ENCODE data around the gene METAP1. TPM values are rescaled to one million over a fixed set of nuclear protein-coding genes. Genes with fewer than 3 reads are reported as not detected.
"Not testable (repeated sequence)": the region's sequence is repeated elsewhere in the genome, so short reads cannot be mapped to it uniquely, and the experiment has no call there.

METAP1 gene
- total RNA-seq, 1 experiment from 2014 or later: 72.2 TPM

DNA sequence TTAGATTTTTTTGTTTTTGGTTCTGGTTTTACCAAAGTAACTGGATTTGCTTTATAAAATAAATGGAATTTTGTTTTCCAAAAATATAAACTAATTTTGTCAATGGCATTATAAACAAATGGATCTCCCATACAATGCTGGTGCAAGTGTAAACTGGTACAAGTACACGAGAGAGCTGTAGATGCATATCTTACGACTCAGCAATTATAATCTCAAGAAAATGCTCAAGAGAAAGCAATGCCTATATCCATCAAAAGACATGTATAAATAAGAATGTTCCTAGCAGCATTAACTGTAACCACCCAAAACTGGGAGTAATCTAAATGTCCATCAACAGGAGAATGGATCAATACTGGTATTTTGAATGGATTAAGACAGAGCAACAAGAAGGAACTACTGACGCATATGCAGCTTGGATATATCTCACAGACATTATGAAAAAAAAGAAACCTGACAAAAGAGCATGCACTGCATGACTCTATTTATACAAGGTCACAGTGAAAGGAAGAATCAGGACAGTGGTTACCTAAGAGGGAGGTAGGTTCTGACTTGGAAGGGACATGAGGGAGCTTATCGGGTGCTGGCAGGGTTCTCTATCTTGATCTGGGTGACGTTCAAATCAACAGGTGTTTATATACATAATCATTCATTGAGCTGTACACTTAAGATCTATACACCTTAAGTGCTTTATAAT is 83.6 kb downstream of the METAP1 start:
- DNase-seq (ENCODE audit: low spot score): no peak
- POLR2A ChIA-PET (ENCODE audit: low non-redundant PET): no interaction called here
- Histone ChIP-seq H3K4me1 (ENCODE audit: insufficient read depth, low read length, poor library complexity, severe bottlenecking) (no peaks in the 10 kb centered on the region), H3K27ac (ENCODE audit: low read depth, low read length, poor library complexity, severe bottlenecking) (no peak overlapping the region), H3K9me3 (ENCODE audit: low read depth, low read length, poor library complexity, severe bottlenecking) (no peaks in the 10 kb centered on the region), H3K4me3 (ENCODE audit: low read depth, low read length, poor library complexity, severe bottlenecking) (no peak overlapping the region), H3K36me3 (ENCODE audit: insufficient read depth, low read length, poor library complexity, severe bottlenecking) (peaks cover 100% of the 10 kb centered on the region), H3K27me3 (replicated peaks; ENCODE audit: insufficient read depth, low read depth, low read length, poor library complexity) (no peaks in the 10 kb centered on the region)
- CTCF ChIA-PET: no interaction called here
- BruUV-seq (replicated peaks): no TSS peak
- no peak for TF ChIP-seq EZH2 (IDR thresholded peaks at IDR 0.05; ENCODE audit: borderline replicate concordance, low read depth, low read length, poor library complexity, severe bottlenecking)
- TF ChIP-seq, protein P1, sequence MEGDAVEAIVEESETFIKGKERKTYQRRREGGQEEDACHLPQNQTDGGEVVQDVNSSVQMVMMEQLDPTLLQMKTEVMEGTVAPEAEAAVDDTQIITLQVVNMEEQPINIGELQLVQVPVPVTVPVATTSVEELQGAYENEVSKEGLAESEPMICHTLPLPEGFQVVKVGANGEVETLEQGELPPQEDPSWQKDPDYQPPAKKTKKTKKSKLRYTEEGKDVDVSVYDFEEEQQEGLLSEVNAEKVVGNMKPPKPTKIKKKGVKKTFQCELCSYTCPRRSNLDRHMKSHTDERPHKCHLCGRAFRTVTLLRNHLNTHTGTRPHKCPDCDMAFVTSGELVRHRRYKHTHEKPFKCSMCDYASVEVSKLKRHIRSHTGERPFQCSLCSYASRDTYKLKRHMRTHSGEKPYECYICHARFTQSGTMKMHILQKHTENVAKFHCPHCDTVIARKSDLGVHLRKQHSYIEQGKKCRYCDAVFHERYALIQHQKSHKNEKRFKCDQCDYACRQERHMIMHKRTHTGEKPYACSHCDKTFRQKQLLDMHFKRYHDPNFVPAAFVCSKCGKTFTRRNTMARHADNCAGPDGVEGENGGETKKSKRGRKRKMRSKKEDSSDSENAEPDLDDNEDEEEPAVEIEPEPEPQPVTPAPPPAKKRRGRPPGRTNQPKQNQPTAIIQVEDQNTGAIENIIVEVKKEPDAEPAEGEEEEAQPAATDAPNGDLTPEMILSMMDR (conservative IDR thresholded peaks at IDR 0.05; ENCODE audit: low read depth, low read length): no peak
- intact Hi-C loops (cut with micrococcal nuclease; ENCODE audit: unreplicated experiment): no loop called here

DNA sequence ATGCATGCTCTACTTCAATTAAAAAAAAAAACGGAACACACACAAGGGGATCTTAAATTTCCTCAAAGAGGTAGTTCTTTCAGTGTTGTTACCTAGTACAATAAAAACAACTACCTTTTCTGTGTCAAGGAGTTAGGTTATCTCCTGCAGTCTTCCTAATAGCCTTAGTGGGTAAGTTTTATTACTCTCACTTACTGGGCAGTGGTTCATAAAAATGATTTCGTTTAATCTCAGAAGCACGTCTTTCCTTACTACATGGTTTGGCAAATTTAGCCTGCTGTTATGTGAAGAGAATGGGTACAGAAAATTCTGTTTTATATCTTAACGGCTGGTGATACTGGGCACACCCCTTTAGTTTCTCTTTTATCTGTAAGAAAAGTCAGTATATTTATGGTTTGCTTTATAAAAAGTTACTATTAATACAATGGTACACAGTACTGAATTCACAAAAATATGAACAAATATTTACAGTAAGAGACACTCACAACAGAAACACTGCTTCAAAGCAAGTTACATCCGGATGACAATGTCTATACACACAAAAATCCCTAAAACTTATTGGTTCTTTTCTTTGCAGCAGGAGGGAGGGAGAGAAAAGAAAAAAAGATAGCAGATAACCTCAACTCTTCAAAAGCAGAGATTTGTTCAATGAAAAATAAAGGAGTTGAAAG is 84.2 kb downstream of the METAP1 start:
- BruUV-seq (replicated peaks): no TSS peak
- Histone ChIP-seq H3K36me3 (ENCODE audit: insufficient read depth, low read length, poor library complexity, severe bottlenecking) (peaks cover 99% of the 10 kb centered on the region), H3K9me3 (ENCODE audit: low read depth, low read length, poor library complexity, severe bottlenecking) (no peaks in the 10 kb centered on the region), H3K4me1 (ENCODE audit: insufficient read depth, low read length, poor library complexity, severe bottlenecking) (no peaks in the 10 kb centered on the region), H3K27me3 (replicated peaks; ENCODE audit: insufficient read depth, low read depth, low read length, poor library complexity) (no peaks in the 10 kb centered on the region), H3K27ac (ENCODE audit: low read depth, low read length, poor library complexity, severe bottlenecking) (no peak overlapping the region), H3K4me3 (ENCODE audit: low read depth, low read length, poor library complexity, severe bottlenecking) (no peak overlapping the region)
- intact Hi-C loops (cut with micrococcal nuclease; ENCODE audit: unreplicated experiment): no loop called here
- POLR2A ChIA-PET (ENCODE audit: low non-redundant PET): no interaction called here
- TF ChIP-seq, protein P1 (conservative IDR thresholded peaks at IDR 0.05; ENCODE audit: low read depth, low read length): no peak
- TF ChIP-seq EZH2 (IDR thresholded peaks at IDR 0.05; ENCODE audit: borderline replicate concordance, low read depth, low read length, poor library complexity, severe bottlenecking): no peak
- CTCF ChIA-PET: no interaction called here
- DNase-seq (ENCODE audit: low spot score): no peak

DNA sequence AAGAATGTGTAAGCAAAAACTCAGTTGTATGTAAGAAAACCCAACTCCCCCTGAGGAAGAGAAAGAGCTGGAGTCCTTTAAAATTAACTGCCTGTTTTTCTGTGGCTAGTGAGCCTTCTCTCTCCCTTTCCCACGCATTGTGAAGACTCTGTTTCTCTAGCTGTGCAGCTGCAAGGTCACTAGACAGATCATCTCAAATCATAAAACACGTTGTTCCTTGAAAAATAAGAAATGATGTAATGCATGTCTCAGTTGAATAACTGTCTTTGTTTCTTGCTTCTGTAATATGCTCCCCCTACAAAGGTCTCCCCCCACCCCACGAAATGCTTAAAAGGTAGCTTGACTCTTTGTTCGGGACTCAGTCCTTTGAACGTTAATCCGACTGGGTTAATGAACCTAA is 85.3 kb downstream of the METAP1 start:
- POLR2A ChIA-PET (ENCODE audit: low non-redundant PET); BruUV-seq (replicated peaks); DNase-seq (ENCODE audit: low spot score); H3K9me3 ChIP-seq (ENCODE audit: low read depth, low read length, poor library complexity, severe bottlenecking); H3K4me3 ChIP-seq (ENCODE audit: low read depth, low read length, poor library complexity, severe bottlenecking); H3K4me1 ChIP-seq (ENCODE audit: insufficient read depth, low read length, poor library complexity, severe bottlenecking); intact Hi-C loops (cut with micrococcal nuclease; ENCODE audit: unreplicated experiment); CTCF ChIA-PET; H3K27me3 ChIP-seq (replicated peaks; ENCODE audit: insufficient read depth, low read depth, low read length, poor library complexity); H3K27ac ChIP-seq (ENCODE audit: low read depth, low read length, poor library complexity, severe bottlenecking): not testable (repeated sequence)
- peaks cover 96% of the 10 kb centered on the region for H3K36me3 ChIP-seq (ENCODE audit: insufficient read depth, low read length, poor library complexity, severe bottlenecking)

DNA sequence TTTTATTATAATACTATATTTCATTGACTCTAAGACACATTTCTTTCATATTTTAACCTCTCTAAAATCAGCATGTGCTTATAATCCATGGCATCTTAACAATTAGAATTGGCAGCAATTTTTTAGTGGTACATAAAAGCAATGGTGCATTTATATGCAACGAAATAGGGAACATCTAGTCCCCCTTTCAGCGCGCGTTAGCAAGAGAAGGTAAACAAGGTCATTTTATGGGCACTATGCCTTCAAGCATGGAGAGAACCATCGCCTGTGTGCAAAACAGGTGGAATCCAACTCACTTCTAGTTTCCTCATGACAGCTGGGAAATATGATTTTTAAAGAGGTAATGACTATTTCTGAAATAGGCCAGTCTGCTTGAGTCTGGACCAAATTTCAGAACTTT is 86.7 kb downstream of the METAP1 start:
- intact Hi-C loops (cut with micrococcal nuclease; ENCODE audit: unreplicated experiment): no loop called here
- BruUV-seq (replicated peaks): no TSS peak
- DNase-seq (ENCODE audit: low spot score): no peak
- ChIA-PET CTCF (no interaction called here), POLR2A (ENCODE audit: low non-redundant PET) (no interaction called here)
- Histone ChIP-seq H3K27ac (ENCODE audit: low read depth, low read length, poor library complexity, severe bottlenecking) (no peak overlapping the region), H3K36me3 (ENCODE audit: insufficient read depth, low read length, poor library complexity, severe bottlenecking) (peaks cover 82% of the 10 kb centered on the region), H3K4me3 (ENCODE audit: low read depth, low read length, poor library complexity, severe bottlenecking) (no peak overlapping the region), H3K9me3 (ENCODE audit: low read depth, low read length, poor library complexity, severe bottlenecking) (no peaks in the 10 kb centered on the region), H3K4me1 (ENCODE audit: insufficient read depth, low read length, poor library complexity, severe bottlenecking) (no peaks in the 10 kb centered on the region), H3K27me3 (replicated peaks; ENCODE audit: insufficient read depth, low read depth, low read length, poor library complexity) (no peaks in the 10 kb centered on the region)
- no peak for TF ChIP-seq EZH2 (IDR thresholded peaks at IDR 0.05; ENCODE audit: borderline replicate concordance, low read depth, low read length, poor library complexity, severe bottlenecking)
- TF ChIP-seq, protein P1 (conservative IDR thresholded peaks at IDR 0.05; ENCODE audit: low read depth, low read length): no peak

Measured in A673 (cell line).